ENCODE data around the gene GID4. TPM values are rescaled to one million over a fixed set of nuclear protein-coding genes. Genes with fewer than 3 reads are reported as not detected.

The GID4 gene
- total RNA-seq, 2 donors from 2014 or later: 12.6 to 21.4 TPM

GRCh38 chr17:18011286-18011685 is 27.9 kb upstream of the GID4 start:
- intact Hi-C loops (cut with DNase I): no loop called here
- DNase-seq (ENCODE audit: low spot score): peak; percentile 64

GRCh38 chr17:18014006-18014405 is 25.2 kb upstream of the GID4 start:
- DNase-seq (ENCODE audit: low spot score): peak; percentile 55
- intact Hi-C loops (cut with DNase I): no loop called here

- DNase-seq (ENCODE audit: low spot score): no peak
- intact Hi-C loops (cut with DNase I): no loop called here
Observed at GRCh38 chr17:18015593-18015992, 23.6 kb upstream of the GID4 start.

DNA sequence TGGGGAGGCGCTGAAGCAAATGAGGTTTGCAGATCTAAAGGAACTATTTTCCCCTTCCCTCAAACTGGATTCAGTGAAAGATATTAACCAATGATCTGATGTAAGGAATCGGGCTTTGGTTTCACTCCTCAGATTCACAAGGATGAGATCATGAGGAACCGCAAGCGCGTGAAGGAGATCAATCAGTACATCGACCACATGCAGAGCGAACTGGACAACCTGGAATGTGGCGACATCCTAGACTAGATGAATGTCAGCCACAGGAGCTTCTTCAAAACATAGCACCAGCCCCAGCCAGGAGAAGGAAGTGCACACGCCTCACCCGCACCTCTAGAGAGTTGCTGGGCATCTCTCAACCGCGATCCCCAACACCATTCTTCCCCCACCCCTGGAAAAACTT is 22.8 kb upstream of the GID4 start:
- DNase-seq (ENCODE audit: low spot score): no peak
- intact Hi-C loops (cut with DNase I): no loop called here

DNA sequence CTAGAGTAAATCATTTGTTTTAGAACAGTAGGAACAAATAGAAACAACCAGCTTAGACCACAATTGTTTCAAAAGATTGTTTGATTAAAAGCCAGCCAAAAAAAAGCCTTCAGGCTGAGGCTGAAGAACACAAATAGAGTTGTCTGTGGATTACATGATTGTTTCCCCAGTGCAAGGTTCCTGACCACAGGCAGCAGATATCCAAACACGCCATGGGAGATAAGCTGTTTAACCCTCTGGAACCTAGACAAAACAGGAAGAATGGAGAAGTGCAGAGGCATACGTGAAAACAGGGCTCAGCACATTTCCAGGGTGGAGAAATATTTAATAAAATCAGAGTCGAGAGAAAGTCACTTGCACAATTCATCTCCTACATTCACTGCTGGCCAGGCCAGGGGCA is 21.2 kb upstream of the GID4 start:
- intact Hi-C loops (cut with DNase I): no loop called here
- no peak for DNase-seq (ENCODE audit: low spot score)

DNA sequence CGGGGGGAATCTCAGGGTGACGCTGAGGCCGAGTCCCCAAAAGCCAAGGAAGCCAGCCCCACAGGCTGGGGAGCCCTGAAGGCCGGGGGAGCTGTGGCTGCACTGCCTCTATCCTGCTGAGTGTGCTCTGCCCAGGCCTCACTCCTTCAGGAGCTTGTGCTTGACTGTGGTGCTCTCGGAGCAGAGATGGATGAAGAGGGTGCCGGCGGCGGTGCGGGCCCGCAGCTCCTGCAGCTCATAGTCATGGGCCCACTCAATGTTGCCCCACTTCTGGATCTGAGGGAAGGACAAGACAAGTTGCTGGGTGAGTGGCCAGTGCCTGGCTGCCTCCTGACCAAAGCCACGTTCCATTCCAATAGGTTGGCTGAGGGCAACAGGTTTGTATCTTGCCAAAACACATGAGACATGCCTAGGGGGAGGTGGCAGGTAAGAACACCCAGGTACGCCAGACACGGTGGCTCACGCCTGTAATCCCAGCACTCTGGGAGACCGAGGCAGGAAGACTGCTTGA is 20.7 kb upstream of the GID4 start:
- peak; percentile 66 for DNase-seq (ENCODE audit: low spot score)
- intact Hi-C loops (cut with DNase I): no loop called here

GRCh38 chr17:18019838-18020154 is 19.4 kb upstream of the GID4 start:
- intact Hi-C loops (cut with DNase I): no loop called here
- DNase-seq (ENCODE audit: low spot score): no peak

GRCh38 chr17:18020971-18021370 is 18.2 kb upstream of the GID4 start:
- peak; percentile 58 for DNase-seq (ENCODE audit: low spot score)
- intact Hi-C loops (cut with DNase I): no loop called here

GRCh38 chr17:18021372-18021771 is 17.8 kb upstream of the GID4 start:
- DNase-seq (ENCODE audit: low spot score): no peak
- intact Hi-C loops (cut with DNase I): no loop called here

DNA sequence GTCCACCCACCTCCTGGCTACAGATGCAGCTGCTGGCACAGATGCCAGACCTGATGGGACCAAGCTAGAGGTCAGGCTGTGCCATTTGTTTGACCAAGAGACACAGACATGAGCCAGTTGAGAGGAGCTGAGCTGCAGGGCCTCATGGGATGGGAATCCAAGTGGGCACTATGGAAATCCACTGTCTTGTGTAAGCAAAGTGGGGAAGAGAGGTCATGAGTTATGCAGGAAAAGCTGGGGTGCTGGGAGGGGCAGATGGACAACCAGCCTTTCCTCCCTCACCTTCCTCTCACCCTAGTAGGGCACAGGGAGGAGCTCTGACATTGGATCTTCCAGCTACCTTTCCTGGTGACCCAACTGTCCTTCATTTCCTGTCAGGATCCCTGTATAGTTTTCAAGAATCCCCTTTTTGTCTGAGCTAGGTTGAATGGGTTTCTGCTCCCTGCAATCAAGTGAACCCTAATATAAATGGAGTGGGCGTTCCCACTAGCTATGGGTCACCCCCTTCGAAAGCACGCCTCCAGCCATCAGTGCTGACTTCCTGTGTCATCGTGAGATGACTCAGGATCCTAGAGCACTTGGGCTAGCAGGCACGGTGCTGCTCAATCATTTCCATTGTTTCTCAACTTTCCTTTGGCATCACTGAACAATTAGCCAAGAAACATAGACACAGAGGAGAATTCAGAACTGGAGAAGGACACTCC is 13.8 kb upstream of the GID4 start:
- peak; percentile 58 for DNase-seq (ENCODE audit: low spot score)
- intact Hi-C loops (cut with DNase I): no loop called here

- intact Hi-C loops (cut with DNase I): no loop called here
- peak; percentile 58 for DNase-seq (ENCODE audit: low spot score)
Observed at GRCh38 chr17:18025945-18026776, 13.0 kb upstream of the GID4 start.

DNA sequence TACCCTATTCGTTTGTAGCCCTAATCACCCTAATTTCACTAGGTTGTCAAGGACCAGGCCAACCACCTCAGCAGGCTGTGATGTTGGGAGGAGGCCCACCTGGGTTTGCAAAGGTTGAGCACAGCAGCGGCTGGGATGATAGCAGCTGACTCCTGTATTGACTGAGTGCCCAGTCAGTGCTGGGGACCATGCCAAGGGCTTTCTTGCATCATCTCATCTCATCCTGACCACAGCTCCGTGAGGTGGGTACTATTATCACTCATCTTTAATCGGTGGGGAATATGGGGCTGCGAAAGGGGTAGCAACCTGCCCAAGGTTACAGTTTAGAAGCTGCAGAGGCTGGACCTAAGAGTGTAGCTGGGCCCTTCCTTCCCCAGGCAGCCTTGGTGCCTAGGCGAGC is 11.9 kb upstream of the GID4 start:
- peak; percentile 63 for DNase-seq (ENCODE audit: low spot score)
- intact Hi-C loops (cut with DNase I): no loop called here

DNA sequence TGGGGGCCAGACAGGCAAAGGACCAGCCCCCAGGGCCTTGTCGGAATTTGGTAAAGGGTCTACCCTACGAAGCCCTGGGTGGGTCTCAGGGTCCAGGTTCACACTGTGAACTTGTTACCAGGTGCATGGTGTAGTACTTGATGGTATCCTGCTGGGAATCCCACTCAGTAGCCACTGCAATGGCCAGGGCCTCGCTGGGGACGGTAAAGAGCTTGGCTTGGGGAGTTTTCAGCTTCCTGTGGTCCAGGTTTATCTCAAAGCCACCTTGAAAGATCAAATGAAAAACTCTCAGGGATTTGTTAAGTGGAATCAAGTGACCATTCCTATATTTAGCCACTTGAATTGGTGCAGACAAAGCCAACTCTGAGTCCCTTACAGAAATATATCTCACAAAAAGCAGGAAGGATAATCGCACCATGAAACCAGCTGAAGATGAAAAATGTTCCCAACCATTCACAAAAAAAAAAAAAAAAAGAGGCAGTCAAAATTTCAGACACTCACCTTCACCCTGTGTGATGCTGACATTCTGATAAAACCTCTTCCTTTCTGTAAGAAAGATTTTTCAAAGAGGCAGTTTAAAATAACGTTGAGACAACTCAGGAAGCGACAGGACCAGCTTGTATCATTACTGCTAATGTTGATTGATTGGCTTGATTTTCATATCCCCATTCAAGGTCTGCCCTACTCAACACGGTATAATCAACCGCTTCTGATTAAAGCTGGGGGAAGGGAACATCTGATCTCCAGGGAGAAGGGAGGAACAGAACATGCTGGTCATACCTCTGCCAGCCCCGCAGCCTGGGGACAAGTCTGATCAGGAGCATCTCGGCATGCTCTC is 10.9 kb upstream of the GID4 start:
- DNase-seq (ENCODE audit: low spot score): peak; percentile 40
- intact Hi-C loops (cut with DNase I): no loop called here

DNA sequence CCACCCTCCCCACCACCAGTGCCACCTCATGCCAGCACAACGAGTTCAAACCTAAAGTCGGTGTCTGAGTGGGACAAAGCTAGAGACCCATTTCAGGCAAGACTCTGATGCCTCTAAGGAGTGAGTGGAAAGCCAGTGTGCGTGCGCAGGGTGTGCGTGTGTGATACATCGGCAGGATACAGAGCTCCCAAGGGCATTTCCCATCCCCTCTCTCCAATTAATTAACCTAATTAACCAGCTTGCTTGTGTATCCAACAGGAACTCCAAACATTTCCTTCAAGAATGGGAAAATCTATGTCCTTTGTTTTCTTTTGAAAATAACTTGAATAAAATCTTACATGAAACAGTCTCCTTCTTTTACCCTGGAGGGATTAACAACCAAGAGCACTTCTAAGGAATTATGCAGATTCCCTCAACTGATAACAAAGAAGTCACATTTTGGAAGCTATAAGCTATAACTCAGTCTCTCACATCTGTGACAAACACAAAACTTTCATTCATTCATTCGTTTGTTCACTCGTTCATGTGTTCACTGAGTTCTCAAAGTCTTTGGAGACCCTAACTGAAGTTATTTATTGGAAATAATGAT is 10.2 kb upstream of the GID4 start:
- intact Hi-C loops (cut with DNase I): no loop called here
- DNase-seq (ENCODE audit: low spot score): peak; percentile 44

GRCh38 chr17:18031955-18032354 is 7.3 kb upstream of the GID4 start:
- peak; percentile 62 for DNase-seq (ENCODE audit: low spot score)
- intact Hi-C loops (cut with DNase I): loop anchor here (10.0 kb wide), 3 partner anchors 137 to 347 kb away; partner anchors contain the start of gene RAI1 (in 1 of the 2)

DNA sequence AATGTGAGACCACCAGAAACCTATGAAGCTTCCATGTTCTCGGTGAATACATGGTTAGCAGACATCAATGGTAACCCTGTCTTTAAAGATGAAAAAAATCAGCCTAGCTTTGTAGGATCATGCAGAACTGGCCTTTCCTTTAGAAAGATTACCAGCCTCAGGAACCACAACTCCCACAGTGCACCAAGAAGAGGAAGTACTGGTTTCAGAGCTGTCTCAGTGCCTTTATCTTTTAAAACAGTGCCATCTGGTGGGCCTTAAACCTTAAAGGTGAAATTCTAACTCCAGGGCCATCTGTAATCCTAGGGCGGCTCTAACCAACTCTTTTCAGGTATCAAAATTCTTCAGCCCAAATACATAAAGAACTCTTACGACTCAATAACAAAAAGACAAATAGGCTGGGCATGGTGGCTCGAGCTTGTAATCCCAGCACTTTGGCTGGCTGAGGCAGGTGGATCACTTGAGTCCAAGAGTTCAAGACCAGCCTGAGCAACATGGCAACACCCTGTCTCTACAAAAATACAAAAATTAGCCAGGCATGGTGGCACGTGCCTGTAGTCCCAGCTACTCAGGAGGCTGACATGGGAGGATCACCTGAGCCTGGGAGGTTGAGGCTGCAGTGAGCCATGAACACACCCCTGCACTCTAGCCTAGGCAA is 5.6 kb upstream of the GID4 start:
- intact Hi-C loops (cut with DNase I): loop anchor here (10.0 kb wide), 3 partner anchors 139 to 349 kb away; partner anchors contain the start of gene RAI1 (in 1 of the 2)
- DNase-seq (ENCODE audit: low spot score): peak; percentile 55

GRCh38 chr17:18035704-18036103 is 3.5 kb upstream of the GID4 start:
- intact Hi-C loops (cut with DNase I): loop anchor here (5.0 to 10.0 kb wide), 4 partner anchors 141 to 358 kb away; partner anchors contain the start of gene RAI1 (in 1 of the 2)

DNA sequence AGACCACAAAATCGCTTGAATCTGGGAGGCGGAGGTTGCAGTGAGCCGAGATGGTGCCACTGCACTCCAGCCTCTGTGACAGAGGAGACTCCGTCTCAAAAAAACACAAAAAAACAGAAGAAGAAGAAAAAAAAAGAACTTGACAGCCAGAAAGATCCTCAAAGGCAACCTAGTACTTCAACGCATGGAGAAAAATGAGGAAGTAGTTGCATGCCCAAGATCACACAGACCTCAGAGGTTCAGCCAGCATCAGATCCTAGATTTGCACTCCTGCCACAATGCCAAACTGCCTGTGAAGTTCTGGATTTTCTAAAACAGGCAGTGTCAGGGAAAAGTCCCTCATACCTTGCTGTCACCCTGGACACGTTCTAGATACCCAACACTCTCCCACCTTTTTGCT is 1.7 kb upstream of the GID4 start:
- no peak for DNase-seq (ENCODE audit: low spot score)

More at GRCh38 chr17:18035704-18036103, 3.5 kb upstream of the GID4 start:
- no peak for DNase-seq (ENCODE audit: low spot score)

More for the DNA sequence above, 1.7 kb upstream of the GID4 start:
- intact Hi-C loops (cut with DNase I): loop anchor here (5.0 to 10.0 kb wide), 4 partner anchors 143 to 360 kb away; partner anchors contain the start of gene RAI1 (in 1 of the 2)

Data from posterior vena cava (tissue), 2 donors.